Measurements from ENCODE around the gene MRPL33. TPM values are rescaled to one million over a fixed set of nuclear protein-coding genes. Genes with fewer than 3 reads are reported as not detected.

MRPL33 gene
- total RNA-seq, 1 experiment from 2014 or later: 86.3 TPM

GRCh38 chr2:27782701-27783100 lies 11.2 kb downstream of the MRPL33 start:
- Histone ChIP-seq H2AFZ (no peak overlapping the region), H3K27me3 (ENCODE audit: insufficient read depth, low read depth) (no peaks in the 10 kb centered on the region), H3K4me1 (replicated peaks; ENCODE audit: insufficient read depth) (no peaks in the 10 kb centered on the region), H3K79me2 (ENCODE audit: low read depth) (peaks cover 16% of the 10 kb centered on the region), H3K4me3 (no peak overlapping the region), H3F3A (ENCODE audit: insufficient read depth, low read depth) (peaks cover 21% of the 10 kb centered on the region; the same call in 1 of the 2 replicates), H3K9me3 (ENCODE audit: insufficient read depth, low read depth) (no peaks in the 10 kb centered on the region), H3K27ac (no peak overlapping the region), H4K20me1 (ENCODE audit: insufficient read depth) (peaks cover 5% of the 10 kb centered on the region; the same call in 1 of the 2 replicates), H3K4me2 (no peak overlapping the region), H3K36me3 (ENCODE audit: low read depth) (peaks cover 21% of the 10 kb centered on the region; the same call in 1 of the 2 replicates), H3K9me2 (ENCODE audit: insufficient read depth) (no peaks in the 10 kb centered on the region)
- intact Hi-C loops (cut with micrococcal nuclease; ENCODE audit: unreplicated experiment): no loop called here
- no peak for DNase-seq
- TF ChIP-seq, protein P1, sequence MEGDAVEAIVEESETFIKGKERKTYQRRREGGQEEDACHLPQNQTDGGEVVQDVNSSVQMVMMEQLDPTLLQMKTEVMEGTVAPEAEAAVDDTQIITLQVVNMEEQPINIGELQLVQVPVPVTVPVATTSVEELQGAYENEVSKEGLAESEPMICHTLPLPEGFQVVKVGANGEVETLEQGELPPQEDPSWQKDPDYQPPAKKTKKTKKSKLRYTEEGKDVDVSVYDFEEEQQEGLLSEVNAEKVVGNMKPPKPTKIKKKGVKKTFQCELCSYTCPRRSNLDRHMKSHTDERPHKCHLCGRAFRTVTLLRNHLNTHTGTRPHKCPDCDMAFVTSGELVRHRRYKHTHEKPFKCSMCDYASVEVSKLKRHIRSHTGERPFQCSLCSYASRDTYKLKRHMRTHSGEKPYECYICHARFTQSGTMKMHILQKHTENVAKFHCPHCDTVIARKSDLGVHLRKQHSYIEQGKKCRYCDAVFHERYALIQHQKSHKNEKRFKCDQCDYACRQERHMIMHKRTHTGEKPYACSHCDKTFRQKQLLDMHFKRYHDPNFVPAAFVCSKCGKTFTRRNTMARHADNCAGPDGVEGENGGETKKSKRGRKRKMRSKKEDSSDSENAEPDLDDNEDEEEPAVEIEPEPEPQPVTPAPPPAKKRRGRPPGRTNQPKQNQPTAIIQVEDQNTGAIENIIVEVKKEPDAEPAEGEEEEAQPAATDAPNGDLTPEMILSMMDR (conservative IDR thresholded peaks at IDR 0.05): no peak
- no peak for TF ChIP-seq EZH2 (IDR thresholded peaks at IDR 0.05; ENCODE audit: low read depth)
- POLR2A ChIA-PET (ENCODE audit: unreplicated experiment): no interaction called here
- CTCF ChIA-PET: no interaction called here
- BruUV-seq (replicated peaks): no TSS peak

- Histone ChIP-seq H2AFZ (no peak overlapping the region), H3K9me3 (ENCODE audit: insufficient read depth, low read depth) (no peaks in the 10 kb centered on the region), H4K20me1 (ENCODE audit: insufficient read depth) (no peaks in the 10 kb centered on the region), H3K27me3 (ENCODE audit: insufficient read depth, low read depth) (no peaks in the 10 kb centered on the region), H3K36me3 (ENCODE audit: low read depth) (no peaks in the 10 kb centered on the region), H3K4me1 (replicated peaks; ENCODE audit: insufficient read depth) (peaks cover 16% of the 10 kb centered on the region), H3K79me2 (ENCODE audit: low read depth) (no peaks in the 10 kb centered on the region), H3K27ac (no peak overlapping the region), H3K4me3 (no peak overlapping the region), H3K9me2 (ENCODE audit: insufficient read depth) (peaks cover 9% of the 10 kb centered on the region; the same call in 1 of the 2 replicates), H3K4me2 (no peak overlapping the region), H3F3A (ENCODE audit: insufficient read depth, low read depth) (peaks cover 10% of the 10 kb centered on the region)
- no peak for DNase-seq
- intact Hi-C loops (cut with micrococcal nuclease; ENCODE audit: unreplicated experiment): no loop called here
- CTCF ChIA-PET: no interaction called here
- no peak for TF ChIP-seq EZH2 (IDR thresholded peaks at IDR 0.05; ENCODE audit: low read depth)
- TF ChIP-seq, protein P1 (conservative IDR thresholded peaks at IDR 0.05): no peak
- POLR2A ChIA-PET (ENCODE audit: unreplicated experiment): interaction anchor here (0.6 kb wide), 1 partner anchor 652 kb away, joined by 3 read pairs; no protein-coding TSS in a partner anchor
- BruUV-seq (replicated peaks): no TSS peak
Measured at GRCh38 chr2:27790796-27791195, 19.3 kb downstream of the MRPL33 start.

DNA sequence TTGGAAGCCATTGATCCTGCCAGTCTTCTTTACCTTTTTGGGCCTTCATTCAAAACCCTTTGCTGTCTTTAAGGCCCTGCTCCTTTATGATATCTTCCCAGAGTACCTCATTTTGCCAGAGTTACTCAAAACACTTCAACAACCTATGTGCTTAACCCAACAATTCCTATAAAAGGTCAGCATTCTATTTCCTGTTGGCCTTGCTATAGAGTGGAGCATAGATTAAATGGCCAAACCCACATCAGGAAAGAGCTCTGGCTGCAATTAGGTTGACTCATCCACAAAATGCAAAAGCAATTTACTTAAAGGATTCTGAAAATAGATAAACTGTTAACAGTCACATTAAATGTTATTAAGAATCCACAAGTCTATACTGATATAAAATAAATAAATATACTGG lies 21.2 kb downstream of the MRPL33 start:
- peaks cover 8% of the 10 kb centered on the region for H3F3A ChIP-seq (ENCODE audit: insufficient read depth, low read depth)
- POLR2A ChIA-PET (ENCODE audit: unreplicated experiment): no interaction called here
- no peak overlapping the region for H3K4me3 ChIP-seq
- H3K27me3 ChIP-seq (ENCODE audit: insufficient read depth, low read depth): no peaks in the 10 kb centered on the region
- H3K27ac ChIP-seq: peak overlapping the region; percentile 68
- peaks cover 9% of the 10 kb centered on the region; the same call in 1 of the 2 replicates for H3K9me2 ChIP-seq (ENCODE audit: insufficient read depth)
- H3K36me3 ChIP-seq (ENCODE audit: low read depth): no peaks in the 10 kb centered on the region
- peak in 1 of 2 experiments; percentile 61 for DNase-seq
- peak overlapping the region; percentile 35; the same call in 1 of the 2 replicates for H3K4me2 ChIP-seq
- no TSS peak for BruUV-seq (replicated peaks)
- CTCF ChIA-PET: no interaction called here
- no peak overlapping the region for H2AFZ ChIP-seq
- H3K79me2 ChIP-seq (ENCODE audit: low read depth): no peaks in the 10 kb centered on the region
- no peaks in the 10 kb centered on the region for H3K9me3 ChIP-seq (ENCODE audit: insufficient read depth, low read depth)
- intact Hi-C loops (cut with micrococcal nuclease; ENCODE audit: unreplicated experiment): no loop called here
- TF ChIP-seq, protein P1 (conservative IDR thresholded peaks at IDR 0.05): no peak
- TF ChIP-seq EZH2 (IDR thresholded peaks at IDR 0.05; ENCODE audit: low read depth): no peak
- H4K20me1 ChIP-seq (ENCODE audit: insufficient read depth): no peaks in the 10 kb centered on the region
- peaks cover 16% of the 10 kb centered on the region for H3K4me1 ChIP-seq (replicated peaks; ENCODE audit: insufficient read depth)
